Activated CD4-positive, alpha-beta T cell treated with anti-CD3 and anti-CD28 coated beads for 4 hours (primary cell): Measurements from ENCODE around the gene ITPRIP.

Experiments used
- DNase-seq, 2 donors: peaks; one replicate each; pipeline ENCODE4 v3.0.0-alpha.2; 2020

The ITPRIP gene

GRCh38 chr10:104325436-104326435, 12.5 kb downstream of the ITPRIP start:
- DNase-seq = no peak

DNA sequence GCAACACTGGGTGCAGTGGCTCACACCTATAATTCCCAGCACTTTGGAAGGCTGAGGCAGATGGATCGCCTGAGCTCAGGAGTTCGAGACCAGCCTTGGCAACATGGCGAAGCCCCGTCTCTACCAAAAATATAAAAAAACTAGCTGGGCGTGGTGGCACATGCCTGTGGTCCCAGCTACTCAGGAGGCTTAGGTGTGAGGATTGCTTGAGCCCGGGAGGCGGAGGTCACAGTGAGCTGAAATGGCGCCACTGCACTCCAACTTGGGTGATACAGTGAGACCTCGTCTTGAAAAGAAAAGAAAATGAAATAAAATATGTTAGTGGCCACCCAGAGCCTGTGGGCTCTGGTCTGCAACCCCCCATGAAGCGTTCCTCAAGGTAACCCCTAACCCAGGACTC, 13.3 kb downstream of the ITPRIP start:
- DNase-seq = no peak

GRCh38 chr10:104324221-104324686, 14.0 kb downstream of the ITPRIP start:
- DNase-seq = no peak

DNA sequence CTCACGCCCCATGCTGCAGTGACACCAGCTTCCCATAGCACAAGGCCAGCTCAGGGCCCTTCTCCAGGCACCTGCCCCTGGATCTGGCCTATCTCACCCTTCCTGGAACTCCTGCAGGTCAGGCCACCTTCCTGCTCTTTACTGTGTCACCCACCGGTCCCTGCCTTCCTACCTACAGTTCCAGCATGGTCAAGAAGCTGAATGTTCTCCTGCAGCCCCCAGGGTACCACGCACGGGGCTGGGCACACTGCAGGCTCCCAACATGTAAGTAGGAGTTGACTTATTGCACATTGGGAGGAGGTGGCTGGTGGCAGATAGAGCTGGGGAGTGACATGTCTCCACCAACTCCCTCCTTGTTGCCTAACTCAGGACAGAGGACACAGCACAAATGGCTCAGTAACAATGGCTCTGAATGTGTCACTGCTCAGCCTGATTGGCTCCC, 14.5 kb downstream of the ITPRIP start:
- no peak for DNase-seq

DNA sequence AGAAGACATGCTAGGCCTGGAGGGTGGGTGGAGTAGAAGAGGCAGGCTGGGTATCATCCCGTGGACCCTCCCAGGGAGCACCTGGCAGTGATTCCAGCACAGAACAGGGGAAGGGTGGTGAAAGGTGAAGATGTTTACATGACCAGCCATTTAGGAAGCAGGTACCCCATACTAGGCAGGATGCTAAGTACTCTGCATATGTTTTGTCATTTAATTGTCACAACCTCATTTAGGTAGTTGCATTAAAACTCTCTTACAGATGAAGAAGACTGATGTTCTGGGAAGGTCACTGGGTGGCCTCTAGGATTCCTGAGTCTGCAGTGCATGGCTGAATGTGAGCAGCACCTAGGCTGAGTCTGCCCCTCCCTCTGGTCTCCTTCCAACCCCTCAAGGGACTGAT, 15.2 kb downstream of the ITPRIP start:
- no peak for DNase-seq

DNA sequence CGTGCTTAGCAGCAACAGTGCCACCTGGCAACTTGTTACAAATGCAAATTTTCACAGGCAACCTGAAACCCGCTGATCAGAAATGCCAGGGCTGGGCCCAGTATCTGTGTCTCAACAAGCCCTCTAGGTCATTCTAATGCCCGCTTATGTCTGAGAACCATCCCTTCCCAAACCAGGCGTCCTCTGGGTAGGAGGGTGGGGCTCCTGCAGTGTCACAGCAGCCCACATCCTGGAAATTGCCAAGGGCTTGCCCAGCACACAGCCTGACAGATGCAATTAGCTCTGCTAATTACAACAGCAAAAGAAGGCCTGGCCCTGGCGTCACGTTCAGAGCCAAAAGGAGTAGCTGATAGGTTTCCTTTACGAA, 15.9 kb downstream of the ITPRIP start:
- no peak for DNase-seq

DNA sequence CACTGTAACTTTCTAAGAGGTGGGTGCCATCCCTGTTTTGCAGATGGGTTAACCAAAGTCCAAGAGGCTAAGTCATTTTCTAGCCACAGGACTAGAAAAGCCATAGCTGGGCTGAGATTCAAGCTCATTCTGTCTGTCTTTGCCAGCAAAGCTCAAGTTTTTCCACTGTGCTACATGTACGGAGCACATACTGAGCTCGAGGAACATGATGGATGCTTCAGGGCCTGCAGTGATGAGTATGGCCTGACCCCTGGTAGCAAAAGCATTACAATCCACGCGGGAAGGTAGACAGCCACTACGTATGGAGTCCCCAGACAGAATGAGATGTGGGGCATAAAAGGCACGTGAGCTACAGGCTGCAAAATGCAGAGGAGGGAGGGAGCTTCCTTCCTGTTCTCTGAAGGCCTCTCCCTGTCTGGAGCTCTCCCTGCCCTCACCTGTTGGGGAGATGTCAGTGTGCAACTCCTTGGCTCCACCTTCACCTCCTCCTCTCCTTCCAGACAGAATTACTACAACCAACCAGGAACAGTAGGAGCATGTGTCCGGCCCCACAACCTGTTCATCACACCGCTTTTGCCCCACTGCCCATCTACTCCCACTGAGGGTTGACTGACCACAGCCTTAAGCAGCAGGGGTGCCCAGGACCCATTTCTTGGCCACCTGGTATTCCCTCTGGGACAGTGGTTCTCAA, 16.4 kb downstream of the ITPRIP start:
- DNase-seq = no peak

- no peak for DNase-seq
These were observed 17.0 kb downstream of the ITPRIP start for GRCh38 chr10:104321226-104321625.

- DNase-seq = no peak
These were observed 19.2 kb downstream of the ITPRIP start for GRCh38 chr10:104318810-104319741.

GRCh38 chr10:104318326-104318725, 19.9 kb downstream of the ITPRIP start:
- DNase-seq = no peak

DNA sequence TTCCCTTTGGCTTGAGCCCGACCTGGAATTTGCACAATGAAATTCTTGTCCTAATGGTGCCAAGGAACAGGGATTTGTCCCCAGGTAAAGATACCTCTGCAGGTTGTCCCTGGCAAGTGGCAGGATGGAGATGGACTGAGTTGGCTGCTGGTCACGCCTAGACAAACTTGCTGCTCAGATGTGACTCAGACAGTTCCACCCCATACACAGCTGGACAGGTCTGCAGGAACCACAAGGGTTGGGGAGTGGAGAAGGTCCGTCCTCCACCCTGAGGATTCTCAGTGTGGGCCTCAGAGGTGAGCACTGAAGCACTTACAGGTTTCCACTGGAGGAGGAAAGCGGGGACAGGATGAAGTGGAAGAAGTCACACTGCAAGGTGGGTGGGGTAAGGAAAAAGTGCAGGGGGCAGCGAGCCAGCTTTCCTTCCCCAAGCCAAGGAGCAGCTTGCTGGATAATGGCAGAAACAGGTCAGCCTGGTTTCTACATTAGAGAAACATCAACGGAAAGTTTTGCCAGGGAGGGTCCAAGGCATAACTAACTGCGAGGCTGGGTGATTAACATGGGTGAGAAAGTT, 20.5 kb downstream of the ITPRIP start:
- DNase-seq = no peak

DNA sequence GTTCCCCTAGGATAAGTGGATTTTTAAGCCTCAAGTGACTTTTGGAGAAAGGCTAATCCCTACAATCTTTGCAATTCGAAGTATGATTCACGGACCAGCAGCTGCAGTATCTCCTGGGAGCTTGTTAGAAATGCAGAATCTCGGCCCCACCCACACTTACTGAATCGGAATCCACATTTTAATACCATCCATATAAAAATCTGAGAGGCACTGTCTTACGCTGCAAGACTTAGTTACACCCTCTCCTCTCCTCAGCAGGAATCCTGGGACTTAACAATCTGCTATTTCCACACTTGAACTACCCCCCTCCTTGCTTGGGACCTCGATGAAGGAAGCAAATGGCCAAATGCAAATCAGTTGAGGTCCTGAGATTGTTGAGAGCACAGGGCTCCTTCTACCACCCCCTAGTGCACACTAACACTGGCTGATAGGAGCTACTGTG, 21.0 kb downstream of the ITPRIP start:
- DNase-seq = no peak

GRCh38 chr10:104316321-104317099, 21.8 kb downstream of the ITPRIP start:
- no peak for DNase-seq

GRCh38 chr10:104315486-104315921, 22.8 kb downstream of the ITPRIP start:
- DNase-seq = no peak

- DNase-seq = no peak
These were observed 23.4 kb downstream of the ITPRIP start for GRCh38 chr10:104314591-104315485.

DNA sequence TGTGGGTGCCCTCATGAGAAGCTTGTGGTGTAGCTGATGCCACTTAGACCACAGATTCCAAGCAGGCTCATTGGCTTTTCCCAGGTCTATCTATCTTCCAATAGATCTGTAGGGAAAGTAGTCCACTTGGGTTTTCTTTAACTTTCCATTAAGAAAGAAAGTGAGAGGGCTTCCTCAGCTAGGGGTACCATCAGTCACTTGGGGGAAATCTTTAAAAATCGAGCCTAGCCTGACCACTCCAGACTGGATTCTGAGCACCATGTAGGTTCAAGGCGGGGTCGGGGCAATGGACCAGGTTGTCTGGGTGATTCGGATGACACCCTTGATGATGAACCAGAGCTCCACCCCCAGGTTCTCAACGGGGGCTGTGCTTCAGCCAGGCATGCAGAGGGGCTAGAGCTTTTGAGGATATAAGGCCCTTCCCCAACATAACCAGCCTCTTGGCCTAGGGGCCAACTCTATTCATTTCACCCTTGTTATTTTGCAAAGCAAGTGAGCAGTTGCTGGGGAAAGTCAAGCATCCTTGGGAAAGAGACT, 27.0 kb downstream of the ITPRIP start:
- DNase-seq = no peak

GRCh38 chr10:104309980-104310978, 28.0 kb downstream of the ITPRIP start:
- no peak for DNase-seq

- no peak for DNase-seq
These were observed 29.8 kb downstream of the ITPRIP start for GRCh38 chr10:104308439-104308903.
